ENCODE data around the gene TMEM143. TPM values are rescaled to one million over a fixed set of nuclear protein-coding genes. Genes with fewer than 3 reads are reported as not detected.

Gene TMEM143
- total and polyA plus RNA-seq, 4 donors, result 3.2 to 10.2 (median 6.7) TPM

GRCh38 chr19:48371367-48371766, 7.6 kb upstream of the TMEM143 start:
- TF ChIP-seq MAX (IDR thresholded peaks at IDR 0.05) (no peak), YY1 (IDR thresholded peaks at IDR 0.05) (no peak), JUND (IDR thresholded peaks at IDR 0.05) (no peak), RAD21 (IDR thresholded peaks at IDR 0.05) (no peak), FOXA2 (IDR thresholded peaks at IDR 0.05) (no peak), RXRA (IDR thresholded peaks at IDR 0.05) (no peak), NR2F2 (IDR thresholded peaks at IDR 0.05) (no peak), HNF4G (IDR thresholded peaks at IDR 0.05) (no peak), GABPA (IDR thresholded peaks at IDR 0.05 in 1 of 2, conservative IDR thresholded peaks at IDR 0.05 in 1 of 2) (no peak), TAF1 (conservative IDR thresholded peaks at IDR 0.05) (no peak), SP1 (IDR thresholded peaks at IDR 0.05) (no peak), ATF3 (IDR thresholded peaks at IDR 0.05) (no peak), FOXA1 (IDR thresholded peaks at IDR 0.05) (no peak), HNF4A (conservative IDR thresholded peaks at IDR 0.05) (no peak)
- TF ChIP-seq, protein P1, sequence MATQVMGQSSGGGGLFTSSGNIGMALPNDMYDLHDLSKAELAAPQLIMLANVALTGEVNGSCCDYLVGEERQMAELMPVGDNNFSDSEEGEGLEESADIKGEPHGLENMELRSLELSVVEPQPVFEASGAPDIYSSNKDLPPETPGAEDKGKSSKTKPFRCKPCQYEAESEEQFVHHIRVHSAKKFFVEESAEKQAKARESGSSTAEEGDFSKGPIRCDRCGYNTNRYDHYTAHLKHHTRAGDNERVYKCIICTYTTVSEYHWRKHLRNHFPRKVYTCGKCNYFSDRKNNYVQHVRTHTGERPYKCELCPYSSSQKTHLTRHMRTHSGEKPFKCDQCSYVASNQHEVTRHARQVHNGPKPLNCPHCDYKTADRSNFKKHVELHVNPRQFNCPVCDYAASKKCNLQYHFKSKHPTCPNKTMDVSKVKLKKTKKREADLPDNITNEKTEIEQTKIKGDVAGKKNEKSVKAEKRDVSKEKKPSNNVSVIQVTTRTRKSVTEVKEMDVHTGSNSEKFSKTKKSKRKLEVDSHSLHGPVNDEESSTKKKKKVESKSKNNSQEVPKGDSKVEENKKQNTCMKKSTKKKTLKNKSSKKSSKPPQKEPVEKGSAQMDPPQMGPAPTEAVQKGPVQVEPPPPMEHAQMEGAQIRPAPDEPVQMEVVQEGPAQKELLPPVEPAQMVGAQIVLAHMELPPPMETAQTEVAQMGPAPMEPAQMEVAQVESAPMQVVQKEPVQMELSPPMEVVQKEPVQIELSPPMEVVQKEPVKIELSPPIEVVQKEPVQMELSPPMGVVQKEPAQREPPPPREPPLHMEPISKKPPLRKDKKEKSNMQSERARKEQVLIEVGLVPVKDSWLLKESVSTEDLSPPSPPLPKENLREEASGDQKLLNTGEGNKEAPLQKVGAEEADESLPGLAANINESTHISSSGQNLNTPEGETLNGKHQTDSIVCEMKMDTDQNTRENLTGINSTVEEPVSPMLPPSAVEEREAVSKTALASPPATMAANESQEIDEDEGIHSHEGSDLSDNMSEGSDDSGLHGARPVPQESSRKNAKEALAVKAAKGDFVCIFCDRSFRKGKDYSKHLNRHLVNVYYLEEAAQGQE (IDR thresholded peaks at IDR 0.05), result no peak
- H3K27me3 ChIP-seq (ENCODE audit: control insufficient read depth in 4 of 4, insufficient read depth in 4 of 4, low read length in 3 of 4), result no peaks in the 10 kb centered on the region
- DNase-seq (ENCODE audit: low spot score), result no peak
- no peak overlapping the region for H3K4me3 ChIP-seq (ENCODE audit: low read depth in 1 of 3, low read length in 3 of 3)
- no peaks in the 10 kb centered on the region for H3K4me1 ChIP-seq (ENCODE audit: control insufficient read depth in 4 of 4, insufficient read depth in 4 of 4, low read length in 3 of 4)
- WGBS, result 86% methylated on average over 7 of the region's 7 CpGs
- no peaks in the 10 kb centered on the region for H3K36me3 ChIP-seq (ENCODE audit: control insufficient read depth in 4 of 4, insufficient read depth in 3 of 4, low read depth in 1 of 4, low read length in 3 of 4)
- H3K9me3 ChIP-seq (ENCODE audit: control insufficient read depth in 4 of 4, low read length in 3 of 4), result no peaks in the 10 kb centered on the region
- no peak overlapping the region for H3K27ac ChIP-seq (ENCODE audit: low read depth in 1 of 2, low read length in 2 of 2)
- H3K9ac ChIP-seq (ENCODE audit: low read depth in 1 of 2, low read length in 2 of 2), result no peak overlapping the region

GRCh38 chr19:48370955-48371354, 7.2 kb upstream of the TMEM143 start:
- DNase-seq (ENCODE audit: low spot score), result no peak
- no peak for TF ChIP-seq MAX (IDR thresholded peaks at IDR 0.05)
- TF ChIP-seq, protein P1 (IDR thresholded peaks at IDR 0.05), result no peak
- no peak for TF ChIP-seq SP1 (IDR thresholded peaks at IDR 0.05)
- TF ChIP-seq, protein P2, sequence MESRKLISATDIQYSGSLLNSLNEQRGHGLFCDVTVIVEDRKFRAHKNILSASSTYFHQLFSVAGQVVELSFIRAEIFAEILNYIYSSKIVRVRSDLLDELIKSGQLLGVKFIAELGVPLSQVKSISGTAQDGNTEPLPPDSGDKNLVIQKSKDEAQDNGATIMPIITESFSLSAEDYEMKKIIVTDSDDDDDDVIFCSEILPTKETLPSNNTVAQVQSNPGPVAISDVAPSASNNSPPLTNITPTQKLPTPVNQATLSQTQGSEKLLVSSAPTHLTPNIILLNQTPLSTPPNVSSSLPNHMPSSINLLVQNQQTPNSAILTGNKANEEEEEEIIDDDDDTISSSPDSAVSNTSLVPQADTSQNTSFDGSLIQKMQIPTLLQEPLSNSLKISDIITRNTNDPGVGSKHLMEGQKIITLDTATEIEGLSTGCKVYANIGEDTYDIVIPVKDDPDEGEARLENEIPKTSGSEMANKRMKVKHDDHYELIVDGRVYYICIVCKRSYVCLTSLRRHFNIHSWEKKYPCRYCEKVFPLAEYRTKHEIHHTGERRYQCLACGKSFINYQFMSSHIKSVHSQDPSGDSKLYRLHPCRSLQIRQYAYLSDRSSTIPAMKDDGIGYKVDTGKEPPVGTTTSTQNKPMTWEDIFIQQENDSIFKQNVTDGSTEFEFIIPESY (IDR thresholded peaks at IDR 0.05), result no peak
- no peak for TF ChIP-seq GABPA (IDR thresholded peaks at IDR 0.05 in 1 of 2, conservative IDR thresholded peaks at IDR 0.05 in 1 of 2)
- TF ChIP-seq FOXA2 (IDR thresholded peaks at IDR 0.05), result no peak
- no peak for TF ChIP-seq RXRA (IDR thresholded peaks at IDR 0.05)
- TF ChIP-seq ATF3 (IDR thresholded peaks at IDR 0.05), result no peak
- TF ChIP-seq FOXA1 (IDR thresholded peaks at IDR 0.05), result no peak
- TF ChIP-seq, protein P3, sequence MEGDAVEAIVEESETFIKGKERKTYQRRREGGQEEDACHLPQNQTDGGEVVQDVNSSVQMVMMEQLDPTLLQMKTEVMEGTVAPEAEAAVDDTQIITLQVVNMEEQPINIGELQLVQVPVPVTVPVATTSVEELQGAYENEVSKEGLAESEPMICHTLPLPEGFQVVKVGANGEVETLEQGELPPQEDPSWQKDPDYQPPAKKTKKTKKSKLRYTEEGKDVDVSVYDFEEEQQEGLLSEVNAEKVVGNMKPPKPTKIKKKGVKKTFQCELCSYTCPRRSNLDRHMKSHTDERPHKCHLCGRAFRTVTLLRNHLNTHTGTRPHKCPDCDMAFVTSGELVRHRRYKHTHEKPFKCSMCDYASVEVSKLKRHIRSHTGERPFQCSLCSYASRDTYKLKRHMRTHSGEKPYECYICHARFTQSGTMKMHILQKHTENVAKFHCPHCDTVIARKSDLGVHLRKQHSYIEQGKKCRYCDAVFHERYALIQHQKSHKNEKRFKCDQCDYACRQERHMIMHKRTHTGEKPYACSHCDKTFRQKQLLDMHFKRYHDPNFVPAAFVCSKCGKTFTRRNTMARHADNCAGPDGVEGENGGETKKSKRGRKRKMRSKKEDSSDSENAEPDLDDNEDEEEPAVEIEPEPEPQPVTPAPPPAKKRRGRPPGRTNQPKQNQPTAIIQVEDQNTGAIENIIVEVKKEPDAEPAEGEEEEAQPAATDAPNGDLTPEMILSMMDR (IDR thresholded peaks at IDR 0.05; ENCODE audit: low read depth, low read length, missing input control), result no peak
- no peak for TF ChIP-seq NR2F2 (IDR thresholded peaks at IDR 0.05)
- no peak for TF ChIP-seq JUND (IDR thresholded peaks at IDR 0.05)
- no peak for TF ChIP-seq RAD21 (IDR thresholded peaks at IDR 0.05)
- no peak for TF ChIP-seq YY1 (IDR thresholded peaks at IDR 0.05)
- Histone ChIP-seq H3K9me3 (ENCODE audit: control insufficient read depth in 4 of 4, low read length in 3 of 4) (no peaks in the 10 kb centered on the region), H3K36me3 (ENCODE audit: control insufficient read depth in 4 of 4, insufficient read depth in 3 of 4, low read depth in 1 of 4, low read length in 3 of 4) (no peaks in the 10 kb centered on the region), H3K9ac (ENCODE audit: low read depth in 1 of 2, low read length in 2 of 2) (no peak overlapping the region), H3K27ac (ENCODE audit: low read depth in 1 of 2, low read length in 2 of 2) (no peak overlapping the region), H3K4me3 (ENCODE audit: low read depth in 1 of 3, low read length in 3 of 3) (no peak overlapping the region), H3K27me3 (ENCODE audit: control insufficient read depth in 4 of 4, insufficient read depth in 4 of 4, low read length in 3 of 4) (no peaks in the 10 kb centered on the region), H3K4me1 (ENCODE audit: control insufficient read depth in 4 of 4, insufficient read depth in 4 of 4, low read length in 3 of 4) (no peaks in the 10 kb centered on the region)
- WGBS, result 90% methylated on average over 4 of the region's 4 CpGs
